ENCODE results near the gene LRP6. TPM values are rescaled to one million over a fixed set of nuclear protein-coding genes. Genes with fewer than 3 reads are reported as not detected.

The LRP6 gene
- total and polyA plus RNA-seq, 2 of the 13 experiments (the other 11 are each of a cell fraction or from before 2014, with no cell fraction given): 33.8 to 42.0 TPM

DNA sequence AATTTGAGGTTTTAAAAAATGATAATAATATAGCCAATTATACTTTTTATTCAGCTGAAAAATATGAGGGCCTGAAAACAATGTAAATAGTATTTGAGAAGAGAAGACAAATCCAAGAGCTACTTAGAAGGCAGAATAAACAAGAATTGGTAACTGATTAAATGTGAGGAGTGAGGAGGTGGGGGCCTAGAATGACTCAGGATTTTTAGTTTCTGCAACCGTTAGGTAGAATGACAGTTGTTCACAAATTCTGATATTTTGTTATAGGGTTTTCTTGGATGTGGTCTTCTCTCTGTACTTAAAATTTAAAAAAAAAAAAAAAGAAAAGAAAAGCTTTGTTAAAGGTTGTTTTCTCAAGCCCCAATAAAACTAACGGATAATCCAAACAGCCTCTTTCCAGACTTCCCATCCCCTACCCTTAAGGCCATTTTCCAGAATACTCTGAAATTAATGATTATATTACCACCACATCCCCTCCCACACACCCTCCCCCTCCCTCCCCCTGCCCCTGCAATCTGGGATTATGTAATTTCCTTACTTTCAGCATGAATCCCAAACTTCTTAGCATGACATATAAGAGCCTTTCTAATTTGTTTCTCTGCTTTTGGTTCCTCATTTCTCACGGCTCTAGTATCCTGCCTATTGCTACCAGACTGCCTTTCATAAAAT lies 50.4 kb downstream of the LRP6 start (continued):
- TF ChIP-seq, protein P1, sequence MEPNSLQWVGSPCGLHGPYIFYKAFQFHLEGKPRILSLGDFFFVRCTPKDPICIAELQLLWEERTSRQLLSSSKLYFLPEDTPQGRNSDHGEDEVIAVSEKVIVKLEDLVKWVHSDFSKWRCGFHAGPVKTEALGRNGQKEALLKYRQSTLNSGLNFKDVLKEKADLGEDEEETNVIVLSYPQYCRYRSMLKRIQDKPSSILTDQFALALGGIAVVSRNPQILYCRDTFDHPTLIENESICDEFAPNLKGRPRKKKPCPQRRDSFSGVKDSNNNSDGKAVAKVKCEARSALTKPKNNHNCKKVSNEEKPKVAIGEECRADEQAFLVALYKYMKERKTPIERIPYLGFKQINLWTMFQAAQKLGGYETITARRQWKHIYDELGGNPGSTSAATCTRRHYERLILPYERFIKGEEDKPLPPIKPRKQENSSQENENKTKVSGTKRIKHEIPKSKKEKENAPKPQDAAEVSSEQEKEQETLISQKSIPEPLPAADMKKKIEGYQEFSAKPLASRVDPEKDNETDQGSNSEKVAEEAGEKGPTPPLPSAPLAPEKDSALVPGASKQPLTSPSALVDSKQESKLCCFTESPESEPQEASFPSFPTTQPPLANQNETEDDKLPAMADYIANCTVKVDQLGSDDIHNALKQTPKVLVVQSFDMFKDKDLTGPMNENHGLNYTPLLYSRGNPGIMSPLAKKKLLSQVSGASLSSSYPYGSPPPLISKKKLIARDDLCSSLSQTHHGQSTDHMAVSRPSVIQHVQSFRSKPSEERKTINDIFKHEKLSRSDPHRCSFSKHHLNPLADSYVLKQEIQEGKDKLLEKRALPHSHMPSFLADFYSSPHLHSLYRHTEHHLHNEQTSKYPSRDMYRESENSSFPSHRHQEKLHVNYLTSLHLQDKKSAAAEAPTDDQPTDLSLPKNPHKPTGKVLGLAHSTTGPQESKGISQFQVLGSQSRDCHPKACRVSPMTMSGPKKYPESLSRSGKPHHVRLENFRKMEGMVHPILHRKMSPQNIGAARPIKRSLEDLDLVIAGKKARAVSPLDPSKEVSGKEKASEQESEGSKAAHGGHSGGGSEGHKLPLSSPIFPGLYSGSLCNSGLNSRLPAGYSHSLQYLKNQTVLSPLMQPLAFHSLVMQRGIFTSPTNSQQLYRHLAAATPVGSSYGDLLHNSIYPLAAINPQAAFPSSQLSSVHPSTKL (CRISPR knock-in tag; IDR thresholded peaks at IDR 0.05): peak; percentile 73
- TF ChIP-seq, protein P2, sequence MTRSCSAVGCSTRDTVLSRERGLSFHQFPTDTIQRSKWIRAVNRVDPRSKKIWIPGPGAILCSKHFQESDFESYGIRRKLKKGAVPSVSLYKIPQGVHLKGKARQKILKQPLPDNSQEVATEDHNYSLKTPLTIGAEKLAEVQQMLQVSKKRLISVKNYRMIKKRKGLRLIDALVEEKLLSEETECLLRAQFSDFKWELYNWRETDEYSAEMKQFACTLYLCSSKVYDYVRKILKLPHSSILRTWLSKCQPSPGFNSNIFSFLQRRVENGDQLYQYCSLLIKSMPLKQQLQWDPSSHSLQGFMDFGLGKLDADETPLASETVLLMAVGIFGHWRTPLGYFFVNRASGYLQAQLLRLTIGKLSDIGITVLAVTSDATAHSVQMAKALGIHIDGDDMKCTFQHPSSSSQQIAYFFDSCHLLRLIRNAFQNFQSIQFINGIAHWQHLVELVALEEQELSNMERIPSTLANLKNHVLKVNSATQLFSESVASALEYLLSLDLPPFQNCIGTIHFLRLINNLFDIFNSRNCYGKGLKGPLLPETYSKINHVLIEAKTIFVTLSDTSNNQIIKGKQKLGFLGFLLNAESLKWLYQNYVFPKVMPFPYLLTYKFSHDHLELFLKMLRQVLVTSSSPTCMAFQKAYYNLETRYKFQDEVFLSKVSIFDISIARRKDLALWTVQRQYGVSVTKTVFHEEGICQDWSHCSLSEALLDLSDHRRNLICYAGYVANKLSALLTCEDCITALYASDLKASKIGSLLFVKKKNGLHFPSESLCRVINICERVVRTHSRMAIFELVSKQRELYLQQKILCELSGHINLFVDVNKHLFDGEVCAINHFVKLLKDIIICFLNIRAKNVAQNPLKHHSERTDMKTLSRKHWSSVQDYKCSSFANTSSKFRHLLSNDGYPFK (CRISPR knock-in tag; IDR thresholded peaks at IDR 0.05; ENCODE audit: borderline replicate concordance): no peak
- TF ChIP-seq MAFF (IDR thresholded peaks at IDR 0.05; ENCODE audit: low read depth, low read length): peak; percentile 50
- TF ChIP-seq, protein P3, sequence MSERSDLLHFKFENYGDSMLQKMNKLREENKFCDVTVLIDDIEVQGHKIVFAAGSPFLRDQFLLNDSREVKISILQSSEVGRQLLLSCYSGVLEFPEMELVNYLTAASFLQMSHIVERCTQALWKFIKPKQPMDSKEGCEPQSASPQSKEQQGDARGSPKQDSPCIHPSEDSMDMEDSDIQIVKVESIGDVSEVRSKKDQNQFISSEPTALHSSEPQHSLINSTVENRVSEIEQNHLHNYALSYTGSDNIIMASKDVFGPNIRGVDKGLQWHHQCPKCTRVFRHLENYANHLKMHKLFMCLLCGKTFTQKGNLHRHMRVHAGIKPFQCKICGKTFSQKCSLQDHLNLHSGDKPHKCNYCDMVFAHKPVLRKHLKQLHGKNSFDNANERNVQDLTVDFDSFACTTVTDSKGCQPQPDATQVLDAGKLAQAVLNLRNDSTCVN (CRISPR knock-in tag; IDR thresholded peaks at IDR 0.05; ENCODE audit: borderline replicate concordance): no peak
- TF ChIP-seq MAFK (conservative IDR thresholded peaks at IDR 0.05 in 1 of 2, IDR thresholded peaks at IDR 0.05 in 1 of 2; ENCODE audit: low read length in 2 of 2): peak; percentile 56 to 58; a peak in 3 of 4 replicates
- TF ChIP-seq AKAP8 (CRISPR knock-in tag; IDR thresholded peaks at IDR 0.05): no peak
- TF ChIP-seq SOX5 (CRISPR knock-in tag; IDR thresholded peaks at IDR 0.05; ENCODE audit: borderline replicate concordance): peak; percentile 50; the same call in 1 of the 2 replicates
- peak; percentile 23; the same call in 1 of the 2 replicates for TF ChIP-seq NCOR1 (IDR thresholded peaks at IDR 0.05; ENCODE audit: borderline replicate concordance, low read length)

Data from HepG2 (cell line).